ENCODE data around the gene C6orf120. TPM values are rescaled to one million over a fixed set of nuclear protein-coding genes. Genes with fewer than 3 reads are reported as not detected.

The C6orf120 gene
- total and polyA plus RNA-seq, 4 donors = 4.3 to 23.9 (median 21.9) TPM

GRCh38 chr6:169663468-169663867 is 38.5 kb upstream of the C6orf120 start:
- Histone ChIP-seq H3K36me3 (ENCODE audit: control insufficient read depth in 4 of 4, insufficient read depth in 4 of 4, low read length in 4 of 4) (peaks cover 2 to 29% (median 16%) of the 10 kb centered on the region in 4 donors), H3K4me3 (no peak overlapping the region), H3K4me1 (ENCODE audit: control insufficient read depth in 5 of 5, insufficient read depth in 5 of 5, low read length in 5 of 5) (no peaks in the 10 kb centered on the region), H3K27me3 (ENCODE audit: control insufficient read depth in 3 of 3, insufficient read depth in 3 of 3, low read length in 2 of 3) (no peaks in the 10 kb centered on the region), H3K9me3 (ENCODE audit: control insufficient read depth in 4 of 4, insufficient read depth in 3 of 4, low read length in 3 of 4) (no peaks in the 10 kb centered on the region), H3K9ac (ENCODE audit: insufficient read depth in 1 of 2, low read length in 2 of 2) (no peak overlapping the region), H3K27ac (ENCODE audit: low read depth in 1 of 2, low read length in 1 of 2) (no peak overlapping the region)
- DNase-seq (no peak), ATAC-seq (ENCODE audit: insufficient read depth, low FRiP score) (no peak)
- 88 to 96% methylated on average over 8 of the region's 8 CpGs for WGBS, 2 donors
- no peak for TF ChIP-seq CTCF (IDR thresholded peaks at IDR 0.05; ENCODE audit: control extremely low read depth, extremely low read depth)

GRCh38 chr6:169664227-169664626 is 37.7 kb upstream of the C6orf120 start:
- ATAC-seq (ENCODE audit: insufficient read depth, low FRiP score) (no peak), DNase-seq (no peak)
- H3K27ac ChIP-seq (ENCODE audit: low read depth in 1 of 2, low read length in 1 of 2) = no peak overlapping the region
- H3K36me3 ChIP-seq (ENCODE audit: control insufficient read depth in 4 of 4, insufficient read depth in 4 of 4, low read length in 4 of 4) = peaks cover 2 to 28% (median 15%) of the 10 kb centered on the region in 4 donors
- WGBS, 2 donors = 96 to 97% methylated on average over 14 of the region's 14 CpGs
- TF ChIP-seq CTCF (IDR thresholded peaks at IDR 0.05; ENCODE audit: control extremely low read depth, extremely low read depth) = no peak
- no peaks in the 10 kb centered on the region for H3K27me3 ChIP-seq (ENCODE audit: control insufficient read depth in 3 of 3, insufficient read depth in 3 of 3, low read length in 2 of 3)
- no peak overlapping the region for H3K9ac ChIP-seq (ENCODE audit: insufficient read depth in 1 of 2, low read length in 2 of 2)
- H3K9me3 ChIP-seq (ENCODE audit: control insufficient read depth in 4 of 4, insufficient read depth in 3 of 4, low read length in 3 of 4) = no peaks in the 10 kb centered on the region
- peaks cover 0 to 2% (median 0%) of the 10 kb centered on the region in 5 donors for H3K4me1 ChIP-seq (ENCODE audit: control insufficient read depth in 5 of 5, insufficient read depth in 5 of 5, low read length in 5 of 5)
- no peak overlapping the region for H3K4me3 ChIP-seq

GRCh38 chr6:169665289-169665688 is 36.6 kb upstream of the C6orf120 start:
- H3K27ac ChIP-seq (ENCODE audit: low read depth in 1 of 2, low read length in 1 of 2) = no peak overlapping the region
- 93% methylated on average over 9 of the region's 9 CpGs for WGBS, 2 donors
- H3K4me3 ChIP-seq = no peak overlapping the region
- peaks cover 0 to 3% (median 0%) of the 10 kb centered on the region in 5 donors for H3K4me1 ChIP-seq (ENCODE audit: control insufficient read depth in 5 of 5, insufficient read depth in 5 of 5, low read length in 5 of 5)
- H3K9ac ChIP-seq (ENCODE audit: insufficient read depth in 1 of 2, low read length in 2 of 2) = no peak overlapping the region
- DNase-seq (no peak), ATAC-seq (ENCODE audit: insufficient read depth, low FRiP score) (no peak)
- TF ChIP-seq CTCF (IDR thresholded peaks at IDR 0.05; ENCODE audit: control extremely low read depth, extremely low read depth) = no peak
- no peaks in the 10 kb centered on the region for H3K27me3 ChIP-seq (ENCODE audit: control insufficient read depth in 3 of 3, insufficient read depth in 3 of 3, low read length in 2 of 3)
- no peaks in the 10 kb centered on the region for H3K9me3 ChIP-seq (ENCODE audit: control insufficient read depth in 4 of 4, insufficient read depth in 3 of 4, low read length in 3 of 4)
- H3K36me3 ChIP-seq (ENCODE audit: control insufficient read depth in 4 of 4, insufficient read depth in 4 of 4, low read length in 4 of 4) = peaks cover 0 to 23% (median 11%) of the 10 kb centered on the region in 4 donors

- 97% methylated on average over 18 of the region's 18 CpGs for WGBS, 2 donors
- H3K27me3 ChIP-seq (ENCODE audit: control insufficient read depth in 3 of 3, insufficient read depth in 3 of 3, low read length in 2 of 3) = no peaks in the 10 kb centered on the region
- no peaks in the 10 kb centered on the region for H3K9me3 ChIP-seq (ENCODE audit: control insufficient read depth in 4 of 4, insufficient read depth in 3 of 4, low read length in 3 of 4)
- no peak overlapping the region for H3K9ac ChIP-seq (ENCODE audit: insufficient read depth in 1 of 2, low read length in 2 of 2)
- H3K27ac ChIP-seq (ENCODE audit: low read depth in 1 of 2, low read length in 1 of 2) = no peak overlapping the region
- H3K36me3 ChIP-seq (ENCODE audit: control insufficient read depth in 4 of 4, insufficient read depth in 4 of 4, low read length in 4 of 4) = peaks cover 0 to 23% (median 11%) of the 10 kb centered on the region in 4 donors
- ATAC-seq (ENCODE audit: insufficient read depth, low FRiP score) = no peak
- no peak overlapping the region for H3K4me3 ChIP-seq
- DNase-seq = no peak
- H3K4me1 ChIP-seq (ENCODE audit: control insufficient read depth in 5 of 5, insufficient read depth in 5 of 5, low read length in 5 of 5) = peaks cover 0 to 3% (median 0%) of the 10 kb centered on the region in 5 donors
- TF ChIP-seq CTCF (IDR thresholded peaks at IDR 0.05; ENCODE audit: control extremely low read depth, extremely low read depth) = no peak
Observed at GRCh38 chr6:169666441-169666840, 35.5 kb upstream of the C6orf120 start.
